ENCODE data around the gene SMIM24.

Gene SMIM24

DNA sequence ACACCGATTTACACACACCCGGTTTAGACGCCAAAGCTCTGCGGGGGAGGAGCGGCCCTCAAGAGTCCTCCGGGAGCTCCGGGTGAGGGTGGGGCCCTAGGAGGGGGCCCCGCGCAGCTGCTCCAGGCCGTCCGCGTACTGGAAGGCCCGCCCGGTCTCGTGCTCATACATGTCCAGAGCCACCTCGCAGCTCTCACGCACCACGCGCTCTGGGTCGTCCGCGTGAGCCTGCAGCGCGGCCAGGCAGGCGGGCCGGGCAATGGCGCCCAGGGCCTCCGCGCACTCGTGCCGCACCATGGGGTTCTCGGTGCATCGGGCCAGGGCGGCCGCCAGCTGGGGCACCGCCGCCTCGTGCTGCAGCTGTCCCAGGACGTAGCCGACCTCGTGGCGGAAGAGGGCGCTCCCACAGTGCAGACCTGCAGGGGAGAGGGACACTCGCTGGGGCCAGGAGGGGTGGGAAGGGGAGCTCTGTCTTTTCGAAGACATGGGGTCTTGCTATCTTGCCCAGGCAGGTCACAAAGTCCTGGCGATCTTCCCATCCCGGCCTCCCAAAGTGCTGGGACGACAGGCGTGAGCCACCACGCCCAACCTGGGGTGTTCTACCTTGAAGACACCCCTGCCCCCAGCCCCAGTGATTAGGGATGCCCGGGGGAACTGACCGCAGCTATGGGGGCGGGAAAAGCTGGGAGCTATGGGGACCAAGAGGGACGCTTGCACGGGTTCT, 11.2 kb upstream of the SMIM24 start:
- no peak overlapping the region for H3K4me3 ChIP-seq (ENCODE audit: low read depth, low read length)
- no peak for DNase-seq (ENCODE audit: low read depth)
- TF ChIP-seq, protein P1, sequence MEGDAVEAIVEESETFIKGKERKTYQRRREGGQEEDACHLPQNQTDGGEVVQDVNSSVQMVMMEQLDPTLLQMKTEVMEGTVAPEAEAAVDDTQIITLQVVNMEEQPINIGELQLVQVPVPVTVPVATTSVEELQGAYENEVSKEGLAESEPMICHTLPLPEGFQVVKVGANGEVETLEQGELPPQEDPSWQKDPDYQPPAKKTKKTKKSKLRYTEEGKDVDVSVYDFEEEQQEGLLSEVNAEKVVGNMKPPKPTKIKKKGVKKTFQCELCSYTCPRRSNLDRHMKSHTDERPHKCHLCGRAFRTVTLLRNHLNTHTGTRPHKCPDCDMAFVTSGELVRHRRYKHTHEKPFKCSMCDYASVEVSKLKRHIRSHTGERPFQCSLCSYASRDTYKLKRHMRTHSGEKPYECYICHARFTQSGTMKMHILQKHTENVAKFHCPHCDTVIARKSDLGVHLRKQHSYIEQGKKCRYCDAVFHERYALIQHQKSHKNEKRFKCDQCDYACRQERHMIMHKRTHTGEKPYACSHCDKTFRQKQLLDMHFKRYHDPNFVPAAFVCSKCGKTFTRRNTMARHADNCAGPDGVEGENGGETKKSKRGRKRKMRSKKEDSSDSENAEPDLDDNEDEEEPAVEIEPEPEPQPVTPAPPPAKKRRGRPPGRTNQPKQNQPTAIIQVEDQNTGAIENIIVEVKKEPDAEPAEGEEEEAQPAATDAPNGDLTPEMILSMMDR (IDR thresholded peaks at IDR 0.05; ENCODE audit: insufficient read depth, low read depth, low read length, missing control alignments): no peak

DNA sequence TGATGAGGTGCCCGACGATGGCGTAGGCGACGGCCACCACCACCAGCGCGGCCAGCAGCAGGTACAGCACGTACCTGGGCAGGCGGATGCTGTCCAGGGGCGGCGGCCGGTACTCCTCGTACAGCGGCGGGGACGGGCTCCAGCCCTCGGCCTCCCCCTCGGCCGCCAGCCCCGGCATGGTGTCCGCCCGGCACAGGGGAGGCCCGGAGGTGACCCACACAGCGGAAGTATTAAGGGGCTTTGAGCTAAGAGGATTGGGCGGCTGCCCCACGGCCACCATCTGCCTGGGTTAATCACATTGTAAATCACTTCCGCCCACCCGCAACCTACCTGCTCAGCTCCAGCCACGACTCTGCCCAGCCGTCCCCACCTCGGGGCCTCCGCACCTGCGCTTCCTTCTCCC, 2.9 kb upstream of the SMIM24 start, which contains the start of gene SMIM44:
Gene SMIM44 (minus strand): TSS at position 216 of the 403 bp plus-strand sequence. CDS start 38 bp downstream, at position 178.
- no peak for DNase-seq (ENCODE audit: low read depth)
- TF ChIP-seq, protein P1 (IDR thresholded peaks at IDR 0.05; ENCODE audit: insufficient read depth, low read depth, low read length, missing control alignments): no peak
- H3K4me3 ChIP-seq (ENCODE audit: low read depth, low read length): no peak within 1 kb of the TSS

DNA sequence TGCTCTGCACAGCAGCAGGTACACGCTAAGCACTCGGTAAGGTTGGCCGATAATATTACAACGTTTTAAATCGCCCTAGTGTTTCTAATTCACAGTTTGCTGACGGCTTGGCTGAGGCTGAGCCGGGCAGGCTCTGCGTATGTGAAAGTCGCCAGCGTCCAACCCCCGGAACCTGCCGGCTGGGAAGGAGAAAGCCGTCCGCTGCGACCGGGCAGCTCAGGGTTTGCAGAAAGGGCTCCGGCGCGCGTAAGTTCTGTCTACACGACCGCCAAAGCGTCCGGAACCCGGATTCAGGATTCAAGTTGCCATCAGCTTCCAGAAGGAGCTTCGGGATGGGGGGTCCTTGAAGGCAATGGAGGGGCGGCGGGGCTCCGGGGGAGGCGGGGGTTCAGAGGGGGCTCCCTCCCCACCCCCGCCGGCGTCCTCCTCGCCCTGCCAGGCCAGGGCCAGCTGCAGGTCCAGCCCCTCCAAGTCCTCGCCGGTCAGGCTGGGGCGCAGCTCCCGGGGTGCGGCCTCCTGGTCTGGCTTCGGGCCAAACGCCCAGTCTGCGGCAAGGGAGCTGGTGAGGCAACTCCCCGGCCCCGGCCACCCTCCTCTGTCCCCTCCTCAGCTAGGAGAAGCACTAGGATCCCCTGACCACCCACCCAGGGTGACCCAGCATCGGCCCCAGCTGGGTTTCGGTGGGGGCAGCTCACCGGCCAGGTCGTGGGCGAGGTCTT, 2.3 kb upstream of the SMIM24 start:
- no peak overlapping the region for H3K4me3 ChIP-seq (ENCODE audit: low read depth, low read length)
- TF ChIP-seq, protein P1 (IDR thresholded peaks at IDR 0.05; ENCODE audit: insufficient read depth, low read depth, low read length, missing control alignments): no peak
- DNase-seq (ENCODE audit: low read depth): no peak

DNA sequence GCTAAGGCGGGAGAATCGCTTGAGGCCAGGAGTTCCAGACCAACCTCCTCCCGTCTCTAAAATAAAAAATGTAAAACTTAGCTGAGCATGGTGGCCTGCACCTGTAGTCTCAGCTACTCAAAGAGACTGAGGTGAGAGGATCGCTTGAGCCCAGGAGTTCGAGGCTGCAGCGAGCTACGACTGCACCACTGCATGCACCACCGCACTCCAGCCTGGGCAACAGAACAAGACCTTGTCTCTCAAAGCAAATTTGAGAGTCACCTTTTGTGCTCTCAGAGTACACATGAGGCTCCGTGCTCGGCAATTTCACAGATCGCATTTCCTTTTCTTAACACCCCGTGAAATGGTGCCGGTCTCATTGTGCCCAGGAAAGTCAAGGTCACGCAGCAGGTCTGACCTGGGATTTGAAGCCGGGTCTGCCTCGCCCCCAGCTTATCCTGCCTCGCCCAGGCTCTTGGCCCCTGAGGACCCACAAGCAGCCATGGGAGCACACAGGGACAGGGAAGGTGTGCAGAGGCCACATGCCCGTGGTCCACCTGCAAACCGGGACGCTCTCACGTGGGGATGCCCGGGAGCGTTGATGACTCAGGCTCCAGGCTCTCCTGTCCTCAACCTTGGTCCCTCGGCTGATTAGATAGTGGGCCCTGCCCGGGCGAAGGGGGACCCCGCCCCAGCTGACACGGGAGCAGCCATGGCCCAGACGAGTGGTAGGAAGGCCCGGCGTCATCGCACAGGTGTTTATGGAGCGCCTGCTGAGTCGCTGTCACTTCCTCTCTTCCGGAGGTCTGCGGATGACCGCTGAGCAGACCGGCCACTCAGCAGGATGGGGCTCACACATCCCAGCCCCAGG, 1.1 kb upstream of the SMIM24 start:
- no peak for DNase-seq (ENCODE audit: low read depth)
- H3K4me3 ChIP-seq (ENCODE audit: low read depth, low read length): no peak overlapping the region
- TF ChIP-seq, protein P1 (IDR thresholded peaks at IDR 0.05; ENCODE audit: insufficient read depth, low read depth, low read length, missing control alignments): no peak

DNA sequence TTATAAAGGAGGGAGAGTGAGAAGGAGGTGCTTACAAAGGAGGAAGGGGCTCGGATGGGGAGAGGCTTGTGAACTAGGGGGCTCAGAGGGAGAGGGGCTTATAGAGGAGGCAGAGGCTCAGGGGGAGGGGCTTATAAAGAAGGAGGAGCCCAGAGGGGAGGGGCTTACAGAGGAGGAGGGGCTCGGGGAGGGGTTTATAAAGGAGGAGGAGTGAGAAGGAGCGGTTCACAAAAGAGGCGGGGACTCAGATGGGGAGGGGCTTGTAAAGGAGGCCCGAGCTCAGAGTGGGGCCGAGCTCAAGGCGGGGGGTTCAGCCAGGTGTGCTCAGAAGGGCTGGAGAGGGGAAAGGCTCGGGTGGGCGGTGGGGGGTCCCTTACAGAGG, 500 bp downstream of the SMIM24 start:
- no peak overlapping the region for H3K4me3 ChIP-seq (ENCODE audit: low read depth, low read length)

DNA sequence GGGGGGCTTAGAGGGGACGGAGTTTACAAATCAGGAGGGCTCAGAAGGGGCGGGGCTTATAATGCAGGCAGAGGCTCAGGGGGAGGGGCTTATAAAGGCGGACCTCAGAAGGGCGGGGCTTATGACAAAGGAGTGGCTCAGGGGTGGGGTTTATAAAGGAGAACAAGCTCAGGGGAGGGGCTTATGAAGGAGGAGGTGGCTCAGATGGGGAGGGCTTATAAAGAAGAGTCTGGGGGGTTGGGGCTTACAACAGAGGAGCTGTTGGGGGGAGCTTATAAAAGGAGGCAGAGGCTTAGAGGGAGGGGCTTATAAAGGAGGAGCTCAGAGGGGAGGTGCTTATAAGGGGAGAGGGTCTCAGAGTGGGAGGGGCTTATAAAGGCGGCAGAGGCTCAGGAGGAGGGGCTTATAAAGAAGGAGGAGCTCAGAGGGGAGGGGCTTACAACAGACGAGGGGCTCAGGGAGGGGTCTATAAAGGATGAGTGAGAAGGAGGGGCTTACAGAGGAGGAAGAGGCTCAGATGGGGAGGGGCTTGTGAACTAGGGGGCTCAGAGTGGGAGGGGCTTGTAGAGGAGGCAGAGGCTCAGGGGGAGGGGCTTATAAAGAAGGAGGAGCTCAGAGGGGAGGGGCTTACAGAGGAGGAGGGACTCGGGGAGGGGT, 1.0 kb downstream of the SMIM24 start:
- DNase-seq (ENCODE audit: low read depth): peak; percentile 64
- TF ChIP-seq, protein P1 (IDR thresholded peaks at IDR 0.05; ENCODE audit: insufficient read depth, low read depth, low read length, missing control alignments): no peak
- H3K4me3 ChIP-seq (ENCODE audit: low read depth, low read length): no peak overlapping the region

More for the DNA sequence above, 500 bp downstream of the SMIM24 start:
- DNase-seq (ENCODE audit: low read depth): peak; percentile 35
- TF ChIP-seq, protein P1 (IDR thresholded peaks at IDR 0.05; ENCODE audit: insufficient read depth, low read depth, low read length, missing control alignments): no peak

All from GM12865 (cell line).